IMR-90 (cell line): ENCODE results near the gene SLC28A3. TPM values are rescaled to one million over a fixed set of nuclear protein-coding genes. Genes with fewer than 3 reads are reported as not detected.

ENCODE experiments used
- ATAC-seq: fragments of 200-7000 bp; cut with Tn5 transposase; 2 replicates; pipeline ENCODE4 v1.9.1; 2020; ENCODE audit warnings: low read depth, mild to moderate bottlenecking, moderate library complexity
- BruUV-seq: library from RNA; stranded (reverse); fragments of 400-500 nt; replicated peaks from 2 replicates; lab custom pipeline; 2021; lab: Mats Ljungman, UMichigan
- CTCF ChIA-PET: fragments of 300-600 bp; formaldehyde crosslinking; extraction: SDS; loops from one replicate; lab custom pipeline; 2021; ENCODE audit warnings: antibody characterized with exemption; lab: Yijun Ruan, JAX
- POLR2A ChIA-PET: fragments of 300-600 bp; sonication (Branson Sonifier 250); formaldehyde crosslinking; loops from one replicate; lab custom pipeline; 2022; ENCODE audit warnings: antibody characterized with exemption; ENCODE audit not compliant: unreplicated experiment; lab: Charles Lee
- DNase-seq: peaks from one replicate; pipeline ENCODE4 v3.0.0; 2013
- H2AFZ ChIP-seq: replicated peaks from 2 replicates; pipeline ENCODE3; 2013; ENCODE audit warnings: low read length, mild to moderate bottlenecking; ENCODE audit not compliant: poor library complexity
- H2AK5ac ChIP-seq: 2 replicates; pipeline ENCODE4 v1.6.1; 2013; ENCODE audit warnings: low read depth, low read length, inconsistent platforms
- H2AK9ac ChIP-seq: replicated peaks from 2 replicates; pipeline ENCODE3; 2013; ENCODE audit warnings: mild to moderate bottlenecking, low read depth, low read length, moderate library complexity; ENCODE audit not compliant: poor library complexity
- H2BK120ac ChIP-seq: 2 replicates; pipeline ENCODE4 v1.6.1; 2013; ENCODE audit warnings: low read depth, low read length, inconsistent platforms
- H2BK15ac ChIP-seq: 3 replicates; pipeline ENCODE4 v1.6.1; 2013; ENCODE audit warnings: low read depth, low read length, inconsistent platforms
- H2BK20ac ChIP-seq: 2 replicates; pipeline ENCODE4 v1.6.1; 2013; ENCODE audit warnings: low read depth, mild to moderate bottlenecking, inconsistent platforms, low read length, moderate library complexity
- H2BK5ac ChIP-seq: 2 replicates; pipeline ENCODE4 v1.6.1; 2013; ENCODE audit warnings: mild to moderate bottlenecking, low read depth, low read length, inconsistent platforms; ENCODE audit not compliant: poor library complexity, severe bottlenecking
- H3K14ac ChIP-seq: replicated peaks from 2 replicates; pipeline ENCODE4 v1.6.1; 2013; ENCODE audit warnings: low read depth, low read length, inconsistent platforms
- H3K18ac ChIP-seq: 2 replicates; pipeline ENCODE4 v1.6.1; 2013; ENCODE audit warnings: low read depth, low read length, control low read depth
- H3K23ac ChIP-seq: 2 replicates; pipeline ENCODE4 v1.6.1; 2013; ENCODE audit warnings: low read depth, low read length, inconsistent platforms
- H3K27ac ChIP-seq: 2 replicates; pipeline ENCODE4 v1.5.1; 2013; ENCODE audit warnings: mild to moderate bottlenecking, control low read depth, low read length; ENCODE audit not compliant: insufficient read depth
- H3K27me3 ChIP-seq: 2 replicates; pipeline ENCODE4 v1.6.1; 2013; ENCODE audit warnings: low read length; ENCODE audit not compliant: control insufficient read depth, insufficient read depth
- H3K36me3 ChIP-seq: 2 replicates; pipeline ENCODE4 v1.6.1; 2013; ENCODE audit warnings: low read length, mixed read lengths; ENCODE audit not compliant: control insufficient read depth, insufficient read depth
- H3K4ac ChIP-seq: 2 replicates; pipeline ENCODE4 v1.6.1; 2013; ENCODE audit warnings: low read depth, low read length, inconsistent platforms
- H3K4me1 ChIP-seq: 2 replicates; pipeline ENCODE4 v1.6.1; 2013; ENCODE audit warnings: low read length, mixed read lengths; ENCODE audit not compliant: control insufficient read depth, insufficient read depth
- H3K4me2 ChIP-seq: 2 replicates; pipeline ENCODE4 v1.6.1; 2013; ENCODE audit warnings: low read depth, mild to moderate bottlenecking, control low read depth, low read length, moderate library complexity
- H3K4me3 ChIP-seq: 2 replicates; pipeline ENCODE4 v1.5.1; 2013; ENCODE audit warnings: low read depth, mild to moderate bottlenecking, control low read depth, low read length, moderate library complexity; ENCODE audit not compliant: insufficient read depth
- H3K56ac ChIP-seq: 2 replicates; pipeline ENCODE4 v1.6.1; 2013; ENCODE audit warnings: low read length, inconsistent platforms; ENCODE audit not compliant: insufficient read depth; ENCODE audit errors: extremely low read depth
- H3K79me1 ChIP-seq, 2 experiments: 2 replicates each; pipeline ENCODE4 v1.6.1; 2013; ENCODE audit warnings: low read length in 2 of 2, inconsistent platforms in 1 of 2, low read depth in 1 of 2
- H3K9ac ChIP-seq: 2 replicates; pipeline ENCODE4 v1.6.1; 2013; ENCODE audit warnings: low read depth, low read length, control low read depth
- H3K9me1 ChIP-seq: 2 replicates; pipeline ENCODE4 v1.6.1; 2013; ENCODE audit warnings: low read length, inconsistent platforms; ENCODE audit not compliant: insufficient read depth
- H3K9me3 ChIP-seq: 2 replicates; pipeline ENCODE4 v1.6.1; 2013; ENCODE audit warnings: low read length; ENCODE audit not compliant: control insufficient read depth, insufficient read depth
- H4K20me1 ChIP-seq: 2 replicates; pipeline ENCODE4 v1.6.1; 2013; ENCODE audit warnings: low read length, inconsistent platforms; ENCODE audit not compliant: insufficient read depth
- H4K5ac ChIP-seq: 2 replicates; pipeline ENCODE4 v1.6.1; 2013; ENCODE audit warnings: mild to moderate bottlenecking, low read depth, low read length, control low read depth
- H4K8ac ChIP-seq, 2 experiments: 2 replicates each; pipeline ENCODE4 v1.6.1; 2013; ENCODE audit warnings: low read depth in 2 of 2, low read length in 2 of 2, control low read depth in 1 of 2, inconsistent platforms in 1 of 2
- H4K91ac ChIP-seq: 2 replicates; pipeline ENCODE4 v1.6.1; 2013; ENCODE audit warnings: low read depth, low read length, inconsistent platforms; ENCODE audit not compliant: insufficient read depth
- BHLHE40 ChIP-seq: fragments of 150-350 bp; IDR thresholded peaks from 2 replicates; pipeline ENCODE4 v1.6.1; 2016; ENCODE audit warnings: mild to moderate bottlenecking, low read depth, low read length
- CHD1 ChIP-seq: IDR thresholded peaks from 2 replicates; pipeline ENCODE4 v1.6.1; 2012; ENCODE audit warnings: low read depth, low read length, improper control_type of control experiment
- CTCF ChIP-seq: conservative IDR thresholded peaks from 2 replicates; pipeline ENCODE4 v1.5.1; 2012; ENCODE audit warnings: mild to moderate bottlenecking, low read depth, low read length, improper control_type of control experiment
- ELK1 ChIP-seq: fragments of 150-350 bp; IDR thresholded peaks from 2 replicates; pipeline ENCODE4 v1.6.1; 2016; ENCODE audit warnings: low read depth, mild to moderate bottlenecking, low read length, moderate library complexity, borderline replicate concordance
- FOS ChIP-seq: fragments of 150-350 bp; IDR thresholded peaks from 2 replicates; pipeline ENCODE4 v1.6.1; 2016; ENCODE audit warnings: low read depth, low read length
- MAFK ChIP-seq: IDR thresholded peaks from 2 replicates; pipeline ENCODE4 v1.6.1; 2012; ENCODE audit warnings: low read depth, low read length, improper control_type of control experiment
- MAZ ChIP-seq: IDR thresholded peaks from 2 replicates; pipeline ENCODE4 v1.6.1; 2012; ENCODE audit warnings: low read depth, mild to moderate bottlenecking, low read length, improper control_type of control experiment, moderate library complexity, borderline replicate concordance
- MXI1 ChIP-seq: IDR thresholded peaks from 2 replicates; pipeline ENCODE4 v1.6.1; 2012; ENCODE audit warnings: low read depth, mild to moderate bottlenecking, low read length, moderate library complexity, borderline replicate concordance
- POLR2A ChIP-seq: IDR thresholded peaks from 2 replicates; pipeline ENCODE4 v1.6.1; 2012; ENCODE audit warnings: mild to moderate bottlenecking, low read depth, low read length
- RAD21 ChIP-seq: IDR thresholded peaks from 2 replicates; pipeline ENCODE4 v1.6.1; 2012; ENCODE audit warnings: low read length, improper control_type of control experiment
- RCOR1 ChIP-seq: IDR thresholded peaks from 2 replicates; pipeline ENCODE4 v1.6.1; 2012; ENCODE audit warnings: mild to moderate bottlenecking, low read length, improper control_type of control experiment; ENCODE audit not compliant: insufficient replicate concordance
- RFX5 ChIP-seq: IDR thresholded peaks from 2 replicates; pipeline ENCODE4 v1.8.0; 2012; ENCODE audit warnings: low read depth, mild to moderate bottlenecking, low read length, moderate library complexity
- SMC3 ChIP-seq: fragments of 150-350 bp; IDR thresholded peaks from 2 replicates; pipeline ENCODE4 v1.6.1; 2016; ENCODE audit warnings: low read depth, mild to moderate bottlenecking, antibody characterized with exemption, low read length, moderate library complexity
- USF2 ChIP-seq: fragments of 150-350 bp; IDR thresholded peaks from 2 replicates; pipeline ENCODE4 v1.6.1; 2017; ENCODE audit warnings: mild to moderate bottlenecking, antibody characterized with exemption, low read length, low read depth
- WGBS, 2 experiments: methylation state at CpG; one replicate each; pipeline versions ENCODE4 v1.1.5 to v1.1.7; 2013; ENCODE audit warnings: missing lambda C conversion rate in 2 of 2; ENCODE audit not compliant: insufficient read length in 1 of 2; ENCODE audit errors: extremely low coverage in 2 of 2; 5-methylcytosine and 5-hydroxymethylcytosine counted together
- dilution Hi-C: fragments of 300-500 bp; cut with HindIII; formaldehyde crosslinking; loops from one replicate; pipeline ENCODE4 v1.14.3; 2018; ENCODE audit warnings: low sequenced_read_pairs; ENCODE audit not compliant: unreplicated experiment
- in situ Hi-C: fragments of 300-500 bp; cut with MboI; formaldehyde crosslinking; loops from 3 replicates; pipeline ENCODE4 v1.14.3; 2019; ENCODE audit warnings: low sequenced_read_pairs, inconsistent platforms, mixed read lengths
- intact Hi-C: fragments of 100-400 bp; cut with micrococcal nuclease; formaldehyde crosslinking; loops from 2 replicates; pipeline ENCODE4 v1.10.0; 2022
- polyA plus RNA-seq, 3 experiments: library from polyadenylated mRNA; depleted of rRNA; stranded (reverse); fragments of >200 nt; gene quantifications; 2 replicates each; pipeline ENCODE4 v1.2.3, GENCODE V29; 2012; ENCODE audit warnings: low replicate concordance in 1 of 3
- total RNA-seq: library from RNA; depleted of rRNA; stranded (reverse); fragments of >200 nt; gene quantifications from 2 replicates; pipeline ENCODE4 v1.2.3, GENCODE V29; 2012

The SLC28A3 gene
- total and polyA plus RNA-seq, 2 of the 4 experiments (the other 2 are of a cell fraction), result 1.1 to 2.2 TPM

GRCh38 chr9:84366683-84367082 is 26.1 kb upstream of the SLC28A3 start:
- CTCF ChIA-PET, result no interaction called here
- H3K18ac ChIP-seq, result no peak overlapping the region
- H2BK120ac ChIP-seq, result no peak overlapping the region
- H4K91ac ChIP-seq, result no peak overlapping the region
- intact Hi-C loops, result no loop called here
- no peaks in the 10 kb centered on the region for H3K36me3 ChIP-seq
- H3K4me2 ChIP-seq, result no peak overlapping the region
- DNase-seq (no peak), ATAC-seq (no peak)
- no TSS peak for BruUV-seq
- H2BK15ac ChIP-seq, result no peak overlapping the region
- in situ Hi-C loops, result no loop called here
- no peak overlapping the region for H4K8ac ChIP-seq
- 80% methylated on average over 1 of the region's 1 CpG; no CpG with 5 or more reads in 1 of the 2 experiments for WGBS, 2 experiments
- H3K23ac ChIP-seq, result no peak overlapping the region
- H3K14ac ChIP-seq, result no peak overlapping the region
- no peak overlapping the region for H2AK5ac ChIP-seq
- no peak overlapping the region for H2AK9ac ChIP-seq
- H3K27me3 ChIP-seq, result no peaks in the 10 kb centered on the region; the same call in 1 of the 2 replicates
- H2BK20ac ChIP-seq, result no peak overlapping the region
- TF ChIP-seq POLR2A, result no peak
- no peak for TF ChIP-seq FOS
- no peak for TF ChIP-seq USF2
- no peak for TF ChIP-seq RFX5
- TF ChIP-seq ELK1, result no peak
- TF ChIP-seq RCOR1, result no peak
- TF ChIP-seq MAZ, result no peak
- TF ChIP-seq MAFK, result no peak
- TF ChIP-seq BHLHE40, result no peak
- no peak for TF ChIP-seq SMC3
- no peak for TF ChIP-seq CHD1
- TF ChIP-seq CTCF, result no peak
- TF ChIP-seq RAD21, result no peak
- TF ChIP-seq MXI1, result no peak
- H3K4me3 ChIP-seq, result no peak overlapping the region
- H3K4me1 ChIP-seq, result no peaks in the 10 kb centered on the region
- no peak overlapping the region for H4K5ac ChIP-seq
- H3K56ac ChIP-seq, result no peak overlapping the region
- H2AFZ ChIP-seq, result no peak overlapping the region
- dilution Hi-C loops, result no loop called here
- no peaks in the 10 kb centered on the region for H3K79me1 ChIP-seq
- H2BK5ac ChIP-seq, result no peak overlapping the region
- no peaks in the 10 kb centered on the region for H3K9me1 ChIP-seq
- no peak overlapping the region for H3K9ac ChIP-seq
- no peaks in the 10 kb centered on the region for H3K9me3 ChIP-seq
- H3K4ac ChIP-seq, result no peak overlapping the region
- POLR2A ChIA-PET, result no interaction called here
- H4K20me1 ChIP-seq, result no peaks in the 10 kb centered on the region
- no peak overlapping the region for H3K27ac ChIP-seq
